ENCODE data around the gene ETFA.

ETFA gene

GRCh38 chr15:76236350-76236749 lies 74.9 kb downstream of the ETFA start:
- no peak for DNase-seq (ENCODE audit: low spot score)
- in situ Hi-C loops (cut with MboI; ENCODE audit: low sequenced_read_pairs, unreplicated experiment) = no loop called here
- no peak for TF ChIP-seq CTCF (IDR thresholded peaks at IDR 0.05; ENCODE audit: borderline replicate concordance, control extremely low read depth, extremely low read depth, insufficient read depth, missing control alignments)

GRCh38 chr15:76235186-76235826 lies 76.0 kb downstream of the ETFA start:
- DNase-seq (ENCODE audit: low spot score) = peak; percentile 42
- TF ChIP-seq CTCF (IDR thresholded peaks at IDR 0.05; ENCODE audit: borderline replicate concordance, control extremely low read depth, extremely low read depth, insufficient read depth, missing control alignments) = no peak
- in situ Hi-C loops (cut with MboI; ENCODE audit: low sequenced_read_pairs, unreplicated experiment) = no loop called here

- no peak for TF ChIP-seq CTCF (IDR thresholded peaks at IDR 0.05; ENCODE audit: borderline replicate concordance, control extremely low read depth, extremely low read depth, insufficient read depth, missing control alignments)
- in situ Hi-C loops (cut with MboI; ENCODE audit: low sequenced_read_pairs, unreplicated experiment) = no loop called here
- no peak for DNase-seq (ENCODE audit: low spot score)
These were observed 76.9 kb downstream of the ETFA start for GRCh38 chr15:76234337-76234889.

GRCh38 chr15:76233921-76234320 lies 77.3 kb downstream of the ETFA start:
- DNase-seq (ENCODE audit: low spot score) = no peak
- in situ Hi-C loops (cut with MboI; ENCODE audit: low sequenced_read_pairs, unreplicated experiment) = no loop called here
- no peak for TF ChIP-seq CTCF (IDR thresholded peaks at IDR 0.05; ENCODE audit: borderline replicate concordance, control extremely low read depth, extremely low read depth, insufficient read depth, missing control alignments)

GRCh38 chr15:76229266-76229665 lies 82.0 kb downstream of the ETFA start:
- TF ChIP-seq CTCF (IDR thresholded peaks at IDR 0.05; ENCODE audit: borderline replicate concordance, control extremely low read depth, extremely low read depth, insufficient read depth, missing control alignments) = no peak

GRCh38 chr15:76223521-76223920 lies 87.7 kb downstream of the ETFA start:
- peak; percentile 69 for DNase-seq (ENCODE audit: low spot score)
- no peak for TF ChIP-seq CTCF (IDR thresholded peaks at IDR 0.05; ENCODE audit: borderline replicate concordance, control extremely low read depth, extremely low read depth, insufficient read depth, missing control alignments)
- in situ Hi-C loops (cut with MboI; ENCODE audit: low sequenced_read_pairs, unreplicated experiment) = no loop called here

More at GRCh38 chr15:76229266-76229665, 82.0 kb downstream of the ETFA start:
- in situ Hi-C loops (cut with MboI; ENCODE audit: low sequenced_read_pairs, unreplicated experiment) = no loop called here
- DNase-seq (ENCODE audit: low spot score) = no peak

Data from GM13976 (cell line).